Forelimb muscle (tissue), 1 donor: ENCODE results near the gene NDOR1. TPM values are rescaled to one million over a fixed set of nuclear protein-coding genes. Genes with fewer than 3 reads are reported as not detected.
"Not testable (repeated sequence)": the region's sequence is repeated elsewhere in the genome, so short reads cannot be mapped to it uniquely, and the experiment has no call there.

ENCODE experiments used
- DNase-seq: peaks from one replicate; pipeline ENCODE4 v3.0.0-alpha.2; 2013; ENCODE audit warnings: low read depth
- polyA plus RNA-seq: library from polyadenylated mRNA; unstranded; fragments of 120-200 nt; gene quantifications from one replicate; pipeline ENCODE4 v1.2.1, GENCODE V29; 2013; ENCODE audit not compliant: insufficient read length

The NDOR1 gene
- polyA plus RNA-seq, 1 donor = 7.0 TPM

- DNase-seq = no peak
These were observed 38.4 kb downstream of the NDOR1 start for GRCh38 chr9:137243626-137244485.

DNA sequence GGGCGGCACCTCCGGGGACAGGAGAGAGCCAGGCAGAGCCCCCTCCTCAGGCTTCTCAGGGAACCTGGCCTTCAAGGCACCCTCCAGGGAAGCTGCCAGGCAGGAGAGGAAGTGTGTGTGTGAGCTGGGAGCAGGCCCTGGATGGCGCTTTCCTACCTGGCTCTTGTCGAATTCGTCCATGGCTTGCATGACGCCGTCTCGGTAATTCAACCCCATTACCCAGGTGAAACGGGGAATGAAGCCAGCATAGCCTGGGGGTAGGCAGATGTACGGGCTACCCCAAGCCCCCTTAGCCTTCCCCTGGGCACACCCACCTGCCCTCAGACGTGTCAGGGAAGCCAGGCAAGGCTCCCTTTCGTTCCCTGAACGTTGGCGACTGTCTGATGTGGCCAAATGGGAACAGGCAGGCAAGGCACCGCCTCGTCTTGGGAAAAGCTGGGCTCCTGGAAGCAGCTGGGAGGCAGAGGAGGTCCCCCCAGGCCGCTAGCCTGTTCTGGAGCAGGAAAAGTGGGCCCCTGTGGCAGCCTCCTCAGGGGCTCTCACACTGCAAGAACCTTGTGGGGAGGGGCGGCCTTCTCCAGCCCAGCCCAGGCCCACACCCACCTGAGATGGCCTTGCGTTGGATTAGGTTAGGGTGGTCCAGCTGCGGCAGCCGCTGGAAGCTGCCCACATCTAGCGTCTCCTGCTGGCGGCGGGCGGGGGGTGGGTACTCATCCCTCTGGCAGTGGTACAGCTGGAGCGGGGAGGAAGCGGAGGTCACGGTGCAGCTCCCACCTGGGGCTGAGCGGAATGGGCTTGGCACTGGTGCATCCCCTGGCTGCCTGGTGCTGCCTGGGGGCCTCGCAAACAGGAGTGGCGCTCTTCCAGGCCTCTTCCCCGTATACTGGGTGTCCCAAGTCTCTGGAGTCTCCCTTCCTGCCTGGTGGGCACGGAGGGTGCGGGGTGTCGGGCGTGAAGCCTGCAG, 39.3 kb downstream of the NDOR1 start:
- DNase-seq = no peak

- DNase-seq = no peak
These were observed 40.2 kb downstream of the NDOR1 start for GRCh38 chr9:137245450-137246421.

- DNase-seq = no peak
These were observed 41.8 kb downstream of the NDOR1 start for GRCh38 chr9:137247135-137247915.

DNA sequence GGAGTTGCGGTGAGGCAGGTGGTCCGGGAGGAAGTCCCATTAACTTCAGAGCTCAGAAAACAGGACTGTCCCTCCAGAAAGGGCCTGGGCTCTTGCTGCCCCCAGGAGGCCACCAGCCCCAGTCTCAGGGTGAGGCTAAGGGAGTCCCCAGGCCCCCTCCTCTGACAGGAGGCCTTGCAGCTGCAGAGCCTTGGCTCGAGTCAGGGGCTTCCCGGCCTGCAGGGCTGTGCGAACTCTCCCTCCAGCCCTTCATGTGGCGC, 42.3 kb downstream of the NDOR1 start:
- DNase-seq = no peak

GRCh38 chr9:137250329-137251193, 45.1 kb downstream of the NDOR1 start:
- DNase-seq = no peak

GRCh38 chr9:137251194-137251461, 45.6 kb downstream of the NDOR1 start, which contains the start of gene STPG3:
TSS of gene STPG3 (plus strand) at chr9:137251286. CDS start at chr9:137251287, 1 bp downstream.
- DNase-seq = no peak

DNA sequence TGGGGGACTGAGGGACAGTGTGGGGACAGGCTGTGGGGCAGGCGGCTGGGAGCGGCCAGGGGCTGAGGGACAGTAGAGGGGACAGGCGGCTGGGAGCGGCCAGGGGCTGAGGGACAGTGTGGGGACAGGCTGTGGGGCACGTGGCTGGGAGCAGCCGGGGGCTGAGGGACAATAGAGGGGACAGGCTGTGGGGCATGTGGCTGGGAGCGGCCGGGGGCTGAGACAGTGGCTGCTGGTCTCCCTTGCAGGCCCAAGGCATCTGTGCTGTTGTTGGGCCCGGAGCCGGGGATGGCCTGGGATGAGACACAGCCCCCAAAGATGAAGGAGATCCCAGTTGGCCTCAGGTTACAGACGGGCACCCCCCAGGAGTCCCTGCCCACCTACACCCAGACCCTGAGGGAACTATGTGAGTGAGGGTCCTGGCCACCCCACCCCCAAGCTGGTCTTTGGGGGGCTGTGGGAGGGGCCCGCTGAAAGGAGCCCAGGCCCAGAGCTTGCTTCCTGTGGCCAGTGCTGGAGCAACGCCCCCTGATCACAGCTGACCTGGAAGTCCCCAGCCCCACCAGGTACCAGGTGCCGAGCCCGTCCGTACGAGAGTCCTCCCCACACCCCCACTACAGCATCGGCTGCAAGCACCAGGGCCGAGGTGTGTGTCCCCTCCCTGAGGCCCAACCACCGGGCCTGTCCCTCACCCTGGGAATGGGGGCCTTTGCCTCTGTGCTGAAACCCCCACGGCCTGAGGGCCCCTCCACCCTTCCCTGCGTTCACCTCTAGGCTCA, 46.2 kb downstream of the NDOR1 start:
- no peak for DNase-seq

DNA sequence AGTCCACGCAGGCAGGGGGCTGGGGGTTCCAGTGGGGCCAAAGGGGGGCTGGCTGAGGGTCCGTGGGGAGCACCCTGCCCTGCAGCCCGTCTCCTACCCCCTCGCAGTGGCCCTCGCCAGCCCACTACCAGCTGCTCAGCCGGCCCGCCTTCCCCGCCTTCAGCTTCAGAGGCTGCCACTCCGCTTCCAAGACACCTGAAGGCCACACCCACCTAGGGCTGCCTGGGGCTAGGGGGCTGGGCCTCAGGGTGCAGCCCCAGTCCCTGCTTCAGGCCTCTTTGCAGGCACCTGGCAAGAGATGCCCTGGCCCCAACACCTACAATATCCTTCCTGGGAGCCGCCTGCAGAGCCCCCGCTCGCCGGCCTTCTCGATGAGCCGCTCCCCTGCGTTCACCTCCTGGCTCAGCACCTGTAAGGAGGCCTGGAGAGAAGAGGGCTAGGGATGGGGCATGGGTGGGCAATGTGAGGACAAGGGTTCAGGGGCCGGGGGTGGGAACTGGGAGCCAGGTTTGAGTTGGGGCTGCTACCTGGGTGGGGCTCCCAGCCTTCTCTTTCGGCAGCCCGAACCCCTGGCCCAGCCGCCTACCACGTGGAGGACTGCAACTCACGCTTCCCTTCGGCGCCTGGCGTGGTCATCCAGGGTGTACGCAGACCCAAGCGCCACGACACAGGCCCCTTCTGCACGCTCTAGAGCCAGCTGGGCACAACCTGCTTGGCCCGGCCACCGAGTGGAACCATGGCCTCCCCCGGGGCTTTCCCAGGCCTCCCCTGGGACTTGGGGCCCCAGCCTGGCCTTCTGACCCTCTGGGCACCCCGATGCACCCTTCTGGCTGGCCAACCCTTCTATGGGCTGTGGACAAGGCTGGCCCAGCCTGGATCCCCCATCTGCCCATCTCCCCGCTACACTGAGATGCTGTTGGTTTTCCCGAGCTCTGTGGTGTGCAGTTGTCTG, 47.3 kb downstream of the NDOR1 start:
- no peak for DNase-seq

- DNase-seq = no peak
These were observed 48.5 kb downstream of the NDOR1 start for GRCh38 chr9:137253717-137254623.

- peak; percentile 39 for DNase-seq
These were observed 49.3 kb downstream of the NDOR1 start, which contains the start of gene NELFB for GRCh38 chr9:137254624-137255447. TSS of gene NELFB (plus strand) at chr9:137255327.

DNA sequence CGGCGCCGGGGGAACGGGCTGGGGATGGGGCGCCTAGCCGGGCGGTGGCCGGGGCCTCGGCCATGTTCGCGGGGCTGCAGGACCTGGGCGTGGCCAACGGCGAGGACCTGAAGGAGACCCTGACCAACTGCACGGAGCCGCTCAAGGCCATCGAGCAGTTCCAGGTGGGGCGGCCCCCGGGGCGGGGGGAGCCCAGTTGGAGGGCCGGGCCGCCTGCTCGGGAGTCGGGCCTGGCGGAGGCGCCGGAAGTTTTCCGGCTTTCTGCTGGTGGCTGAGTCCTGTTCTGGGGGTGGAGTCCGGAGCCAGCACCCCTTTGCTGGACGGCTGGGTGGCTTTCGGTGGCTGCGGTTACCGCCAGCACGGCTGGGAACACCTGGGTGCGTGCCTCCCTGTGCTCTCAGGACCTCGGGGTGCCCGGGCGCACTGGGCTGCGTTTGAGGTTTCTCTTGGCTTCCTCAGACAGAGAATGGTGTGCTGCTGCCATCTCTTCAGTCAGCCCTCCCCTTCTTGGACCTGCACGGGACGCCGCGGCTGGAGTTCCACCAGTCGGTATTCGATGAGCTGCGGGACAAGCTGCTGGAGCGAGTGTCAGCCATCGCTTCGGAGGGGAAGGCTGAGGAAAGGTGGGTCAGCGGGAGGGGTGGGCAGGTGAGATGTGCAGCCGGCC, 50.1 kb downstream of the NDOR1 start:
- DNase-seq = no peak

GRCh38 chr9:137256362-137256761, 50.9 kb downstream of the NDOR1 start:
- DNase-seq = no peak

- DNase-seq = no peak
These were observed 51.4 kb downstream of the NDOR1 start for GRCh38 chr9:137256856-137257255.

DNA sequence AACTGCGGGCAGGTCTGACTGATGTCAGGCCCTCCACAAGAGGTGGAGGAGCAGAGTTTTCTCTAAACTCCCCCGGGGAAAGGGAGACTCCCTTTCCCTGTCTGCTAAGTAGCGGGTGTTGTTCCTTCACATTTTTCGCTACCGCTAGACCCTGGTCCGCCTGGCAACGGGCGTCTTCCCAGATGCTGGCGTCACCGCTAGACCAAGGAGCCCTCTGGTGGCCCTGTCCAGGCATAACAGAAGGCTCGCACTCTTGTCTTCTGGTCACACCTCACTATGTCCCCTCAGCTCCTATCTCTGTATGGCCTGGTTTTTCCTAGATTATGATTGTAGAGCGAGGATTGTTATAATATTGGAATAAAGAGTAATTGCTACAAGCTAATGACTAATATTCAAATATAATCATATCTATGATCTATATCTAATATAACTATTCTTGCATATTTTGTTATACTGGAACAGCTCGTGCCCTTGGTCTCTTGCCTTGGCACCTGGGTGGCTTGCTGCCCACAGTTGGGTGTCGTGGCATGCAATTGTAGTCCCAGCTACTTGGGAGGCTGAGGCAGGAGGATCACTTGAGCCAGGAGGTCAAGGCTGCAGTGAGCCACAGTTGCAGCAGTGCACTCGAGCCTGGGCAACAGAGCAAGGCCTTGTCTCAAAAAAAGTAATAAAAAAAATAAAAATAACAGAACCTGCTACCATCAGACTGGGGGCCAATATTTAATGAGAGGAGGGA, 56.8 kb downstream of the NDOR1 start:
- DNase-seq = not testable (repeated sequence)
